ENCODE results near the gene SSBP2. TPM values are rescaled to one million over a fixed set of nuclear protein-coding genes. Genes with fewer than 3 reads are reported as not detected.
"Not testable (repeated sequence)": the region's sequence is repeated elsewhere in the genome, so short reads cannot be mapped to it uniquely, and the experiment has no call there.

SSBP2 gene
- total RNA-seq, 1 donor from 2014 or later: 149 TPM

GRCh38 chr5:81513473-81513872, 237.4 kb downstream of the SSBP2 start:
- H3K27me3 Mint-ChIP-seq (ENCODE audit: unreplicated experiment): no peaks in the 10 kb centered on the region
- H3K4me1 Mint-ChIP-seq (ENCODE audit: unreplicated experiment): no peaks in the 10 kb centered on the region
- TF ChIP-seq, protein P1, sequence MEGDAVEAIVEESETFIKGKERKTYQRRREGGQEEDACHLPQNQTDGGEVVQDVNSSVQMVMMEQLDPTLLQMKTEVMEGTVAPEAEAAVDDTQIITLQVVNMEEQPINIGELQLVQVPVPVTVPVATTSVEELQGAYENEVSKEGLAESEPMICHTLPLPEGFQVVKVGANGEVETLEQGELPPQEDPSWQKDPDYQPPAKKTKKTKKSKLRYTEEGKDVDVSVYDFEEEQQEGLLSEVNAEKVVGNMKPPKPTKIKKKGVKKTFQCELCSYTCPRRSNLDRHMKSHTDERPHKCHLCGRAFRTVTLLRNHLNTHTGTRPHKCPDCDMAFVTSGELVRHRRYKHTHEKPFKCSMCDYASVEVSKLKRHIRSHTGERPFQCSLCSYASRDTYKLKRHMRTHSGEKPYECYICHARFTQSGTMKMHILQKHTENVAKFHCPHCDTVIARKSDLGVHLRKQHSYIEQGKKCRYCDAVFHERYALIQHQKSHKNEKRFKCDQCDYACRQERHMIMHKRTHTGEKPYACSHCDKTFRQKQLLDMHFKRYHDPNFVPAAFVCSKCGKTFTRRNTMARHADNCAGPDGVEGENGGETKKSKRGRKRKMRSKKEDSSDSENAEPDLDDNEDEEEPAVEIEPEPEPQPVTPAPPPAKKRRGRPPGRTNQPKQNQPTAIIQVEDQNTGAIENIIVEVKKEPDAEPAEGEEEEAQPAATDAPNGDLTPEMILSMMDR (IDR thresholded peaks at IDR 0.05; ENCODE audit: unreplicated experiment): no peak
- H3K4me3 Mint-ChIP-seq (ENCODE audit: unreplicated experiment): no peak overlapping the region
- H3K9me3 Mint-ChIP-seq (ENCODE audit: unreplicated experiment): no peaks in the 10 kb centered on the region
- no peak overlapping the region for H3K27ac Mint-ChIP-seq (ENCODE audit: unreplicated experiment)
- no peaks in the 10 kb centered on the region for H3K36me3 Mint-ChIP-seq (ENCODE audit: low read depth, unreplicated experiment)
- no peak for DNase-seq (ENCODE audit: low spot score)

- Mint-ChIP-seq H3K4me1 (ENCODE audit: unreplicated experiment) (peaks cover 2% of the 10 kb centered on the region), H3K9me3 (ENCODE audit: unreplicated experiment) (no peaks in the 10 kb centered on the region), H3K4me3 (ENCODE audit: unreplicated experiment) (no peak overlapping the region), H3K36me3 (ENCODE audit: low read depth, unreplicated experiment) (peaks cover 10% of the 10 kb centered on the region), H3K27me3 (ENCODE audit: unreplicated experiment) (no peaks in the 10 kb centered on the region), H3K27ac (ENCODE audit: unreplicated experiment) (no peak overlapping the region)
- peak; percentile 50 for DNase-seq (ENCODE audit: low spot score)
- TF ChIP-seq, protein P1 (IDR thresholded peaks at IDR 0.05; ENCODE audit: unreplicated experiment): peak; percentile 76
Measured at GRCh38 chr5:81506900-81507588, 243.9 kb downstream of the SSBP2 start.

DNA sequence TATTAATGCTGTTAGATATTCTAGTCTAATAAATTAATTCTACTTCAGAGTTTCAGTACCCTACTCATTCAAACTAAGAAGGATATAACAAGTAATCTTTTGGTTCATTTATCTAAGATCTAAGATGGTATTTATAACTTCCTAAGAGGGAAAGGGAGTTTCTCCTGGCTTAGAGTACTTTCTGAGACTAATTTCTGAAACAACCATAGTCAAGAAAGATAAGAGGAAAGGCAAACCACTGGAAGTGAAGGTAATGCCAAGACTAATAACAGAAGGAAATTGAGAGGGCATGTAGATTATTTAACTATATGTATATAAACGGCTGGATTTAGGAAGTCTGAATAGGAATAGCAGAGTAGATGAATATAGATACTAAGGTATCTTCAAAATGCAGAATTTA, 244.5 kb downstream of the SSBP2 start:
- no peaks in the 10 kb centered on the region for H3K9me3 Mint-ChIP-seq (ENCODE audit: unreplicated experiment)
- TF ChIP-seq, protein P1 (IDR thresholded peaks at IDR 0.05; ENCODE audit: unreplicated experiment): no peak
- H3K4me3 Mint-ChIP-seq (ENCODE audit: unreplicated experiment): no peak overlapping the region
- no peak for DNase-seq (ENCODE audit: low spot score)
- peaks cover 1% of the 10 kb centered on the region for H3K27me3 Mint-ChIP-seq (ENCODE audit: unreplicated experiment)
- H3K4me1 Mint-ChIP-seq (ENCODE audit: unreplicated experiment): peaks cover 2% of the 10 kb centered on the region
- peaks cover 13% of the 10 kb centered on the region for H3K36me3 Mint-ChIP-seq (ENCODE audit: low read depth, unreplicated experiment)
- H3K27ac Mint-ChIP-seq (ENCODE audit: unreplicated experiment): peak overlapping the region; percentile 10

DNA sequence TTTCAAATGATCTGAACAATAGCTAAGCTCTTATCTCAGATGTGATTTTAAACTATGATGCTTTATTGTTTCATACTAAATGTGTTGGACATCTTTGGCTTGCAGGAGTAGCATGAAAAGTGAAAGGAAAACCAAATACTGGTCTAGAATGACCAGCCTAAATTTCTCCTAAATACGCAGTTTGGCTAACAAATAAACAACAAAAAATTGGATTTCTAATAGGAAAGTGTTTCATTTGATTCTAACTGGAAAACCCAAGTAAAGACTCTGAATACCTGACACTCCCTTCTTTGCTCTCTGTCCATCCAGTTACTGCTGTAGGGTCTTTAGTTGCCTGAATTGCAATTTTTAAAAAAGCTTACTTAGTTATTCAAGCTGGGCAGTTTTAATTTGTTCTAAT, 245.2 kb downstream of the SSBP2 start:
- TF ChIP-seq, protein P1 (IDR thresholded peaks at IDR 0.05; ENCODE audit: unreplicated experiment): no peak
- Mint-ChIP-seq H3K27me3 (ENCODE audit: unreplicated experiment) (peaks cover 1% of the 10 kb centered on the region), H3K36me3 (ENCODE audit: low read depth, unreplicated experiment) (peaks cover 13% of the 10 kb centered on the region), H3K4me1 (ENCODE audit: unreplicated experiment) (peaks cover 2% of the 10 kb centered on the region), H3K27ac (ENCODE audit: unreplicated experiment) (no peak overlapping the region), H3K4me3 (ENCODE audit: unreplicated experiment) (no peak overlapping the region), H3K9me3 (ENCODE audit: unreplicated experiment) (no peaks in the 10 kb centered on the region)
- DNase-seq (ENCODE audit: low spot score): no peak

DNA sequence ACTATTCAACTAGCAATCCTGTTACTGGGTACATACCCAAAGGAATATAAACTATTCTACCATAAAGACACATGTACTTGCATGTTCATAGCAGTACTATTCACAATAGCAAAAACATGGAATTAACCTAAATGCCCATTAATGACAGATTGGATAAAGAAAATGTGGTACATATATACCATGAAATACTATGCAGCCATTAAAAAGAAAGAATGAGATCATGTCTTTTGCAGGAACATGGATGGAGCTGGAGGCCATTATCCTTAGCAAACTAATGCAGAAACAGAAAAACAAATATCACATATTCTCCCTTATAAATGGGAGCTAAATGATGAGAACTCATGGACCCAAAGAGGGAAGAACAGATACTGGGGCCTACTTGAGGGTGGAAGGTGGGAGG, 247.3 kb downstream of the SSBP2 start:
- not testable (repeated sequence) for H3K4me3 Mint-ChIP-seq (ENCODE audit: unreplicated experiment); DNase-seq (ENCODE audit: low spot score); H3K4me1 Mint-ChIP-seq (ENCODE audit: unreplicated experiment); H3K27ac Mint-ChIP-seq (ENCODE audit: unreplicated experiment); H3K9me3 Mint-ChIP-seq (ENCODE audit: unreplicated experiment); H3K27me3 Mint-ChIP-seq (ENCODE audit: unreplicated experiment)
- peaks cover 13% of the 10 kb centered on the region for H3K36me3 Mint-ChIP-seq (ENCODE audit: low read depth, unreplicated experiment)

Data from endothelial cell (in vitro differentiated cells).